ENCODE results near the gene PIAS4. TPM values are rescaled to one million over a fixed set of nuclear protein-coding genes. Genes with fewer than 3 reads are reported as not detected.
"Not testable (repeated sequence)": the region's sequence is repeated elsewhere in the genome, so short reads cannot be mapped to it uniquely, and the experiment has no call there.

The PIAS4 gene
- total and polyA plus RNA-seq, 8 donors: 20.9 to 29.9 (median 24.2) TPM

GRCh38 chr19:4007836-4008539 is 452 bp downstream of the PIAS4 start:
- intact Hi-C loops (cut with DNase I): no loop called here
- no peak for ATAC-seq
- no peak for DNase-seq

GRCh38 chr19:4009990-4010807 is 2.7 kb downstream of the PIAS4 start:
- no peak for ATAC-seq
- H3K27ac ChIP-seq: peak overlapping the region in 1 of 2 donors; percentile 8
- intact Hi-C loops (cut with DNase I): no loop called here
- no peak for TF ChIP-seq CTCF (IDR thresholded peaks at IDR 0.05)
- H3K4me3 ChIP-seq: no peak overlapping the region
- H3K27me3 ChIP-seq: no peaks in the 10 kb centered on the region
- peaks cover 0 to 36% of the 10 kb centered on the region in 2 donors for H3K36me3 ChIP-seq
- no peak for DNase-seq
- peaks cover 11 to 56% of the 10 kb centered on the region in 2 donors for H3K4me1 ChIP-seq
- H3K9me3 ChIP-seq: no peaks in the 10 kb centered on the region

More at GRCh38 chr19:4007836-4008539, 452 bp downstream of the PIAS4 start:
- Histone ChIP-seq H3K27ac (peak overlapping the region; percentile 56 to 82), H3K36me3 (peaks cover 0 to 14% of the 10 kb centered on the region in 2 donors), H3K9me3 (no peaks in the 10 kb centered on the region), H3K4me1 (peaks cover 11 to 45% of the 10 kb centered on the region in 2 donors), H3K27me3 (no peaks in the 10 kb centered on the region), H3K4me3 (peak overlapping the region; percentile 75 to 97)
- no peak for TF ChIP-seq CTCF (IDR thresholded peaks at IDR 0.05)

GRCh38 chr19:4010808-4011110 is 3.2 kb downstream of the PIAS4 start:
- no peak for TF ChIP-seq CTCF (IDR thresholded peaks at IDR 0.05)
- Histone ChIP-seq H3K4me1 (peaks cover 11 to 58% of the 10 kb centered on the region in 2 donors), H3K27ac (no peak overlapping the region), H3K36me3 (peaks cover 0 to 42% of the 10 kb centered on the region in 2 donors), H3K9me3 (no peaks in the 10 kb centered on the region), H3K27me3 (no peaks in the 10 kb centered on the region), H3K4me3 (no peak overlapping the region)
- ATAC-seq (no peak), DNase-seq (no peak)
- intact Hi-C loops (cut with DNase I): no loop called here

GRCh38 chr19:4011430-4011829 is 3.9 kb downstream of the PIAS4 start:
- H3K27ac ChIP-seq; DNase-seq; H3K27me3 ChIP-seq; ATAC-seq; H3K4me3 ChIP-seq; intact Hi-C loops (cut with DNase I); H3K9me3 ChIP-seq: not testable (repeated sequence)
- peaks cover 11 to 55% of the 10 kb centered on the region in 2 donors for H3K4me1 ChIP-seq
- H3K36me3 ChIP-seq: peaks cover 0 to 49% of the 10 kb centered on the region in 2 donors

- no peak for TF ChIP-seq CTCF (IDR thresholded peaks at IDR 0.05)
- no peaks in the 10 kb centered on the region for H3K9me3 ChIP-seq
- no peaks in the 10 kb centered on the region for H3K27me3 ChIP-seq
- H3K36me3 ChIP-seq: peaks cover 0 to 58% of the 10 kb centered on the region in 2 donors
- H3K27ac ChIP-seq: no peak overlapping the region
- H3K4me3 ChIP-seq: no peak overlapping the region
- peak; percentile 24 for ATAC-seq
- peaks cover 11 to 48% of the 10 kb centered on the region in 2 donors for H3K4me1 ChIP-seq
- intact Hi-C loops (cut with DNase I): no loop called here
- no peak for DNase-seq
These were observed 4.8 kb downstream of the PIAS4 start for GRCh38 chr19:4012092-4012974.
